PC-3 (cell line): ENCODE results near the gene BAZ1A.

Source experiments
- CTCF ChIP-seq: fragments of 300-600 bp; sonication (generic); conservative IDR thresholded peaks from 2 replicates; pipeline ENCODE4 v1.5.1; 2017; ENCODE audit warnings: antibody characterized with exemption, low read depth, mild to moderate bottlenecking, low read length
- EZH2phosphoT487 ChIP-seq: fragments of 300-600 bp; sonication (generic); IDR thresholded peaks from 2 replicates; pipeline ENCODE4 v1.6.1; 2018; ENCODE audit warnings: mild to moderate bottlenecking, antibody characterized with exemption, low read length, borderline replicate concordance

- TF ChIP-seq CTCF (no peak), EZH2phosphoT487 (no peak)
Measured at GRCh38 chr14:34875031-34875922, at the start of gene BAZ1A.
